ENCODE results near the gene KRTAP22-1. TPM values are rescaled to one million over a fixed set of nuclear protein-coding genes. Genes with fewer than 3 reads are reported as not detected.

Gene KRTAP22-1
- total and polyA plus RNA-seq, 2 donors (not counting 1 experiment from before 2014, with no cell fraction given): not detected

- TF ChIP-seq CTCF (IDR thresholded peaks at IDR 0.05) (no peak), EZH2 (IDR thresholded peaks at IDR 0.05; ENCODE audit: borderline replicate concordance, insufficient read depth, low read depth, low read length, poor library complexity, severe bottlenecking) (no peak)
- CTCF ChIA-PET: no interaction called here
- Histone ChIP-seq H2AFZ (ENCODE audit: insufficient read depth, low read depth, low read length, poor library complexity, severe bottlenecking) (no peak overlapping the region), H3K4me3 (ENCODE audit: control extremely low read depth in 1 of 5, extremely low read depth in 1 of 5, insufficient read depth in 1 of 5, low read depth in 2 of 5, low read length in 4 of 5) (no peak overlapping the region), H4K20me1 (ENCODE audit: control insufficient read depth, insufficient read depth, low read length, poor library complexity, severe bottlenecking) (no peaks in the 10 kb centered on the region), H3K79me2 (ENCODE audit: control insufficient read depth, insufficient read depth, low read length) (no peaks in the 10 kb centered on the region), H3K27ac (ENCODE audit: low read length in 2 of 2) (no peak overlapping the region), H3K4me1 (ENCODE audit: control insufficient read depth in 2 of 2, insufficient read depth in 2 of 2, low read length in 2 of 2) (no peaks in the 10 kb centered on the region), H3K36me3 (replicated peaks in 1 of 2; ENCODE audit: control extremely low read depth in 1 of 2, control insufficient read depth in 1 of 2, extremely low read depth in 1 of 2, insufficient read depth in 2 of 2, low read length in 1 of 2) (no peaks in the 10 kb centered on the region), H3K27me3 (replicated peaks in 1 of 4; ENCODE audit: control extremely low read depth in 1 of 4, control insufficient read depth in 3 of 4, insufficient read depth in 4 of 4, low read length in 3 of 4) (no peaks in the 10 kb centered on the region), H3K4me2 (replicated peaks; ENCODE audit: low read depth, low read length, poor library complexity, severe bottlenecking) (no peak overlapping the region), H3K9me3 (ENCODE audit: control extremely low read depth in 1 of 3, control insufficient read depth in 2 of 3, insufficient read depth in 1 of 3, low read length in 2 of 3) (peaks cover 0 to 11% (median 2%) of the 10 kb centered on the region in 3 donors), H3K9ac (ENCODE audit: low read length) (no peak overlapping the region)
- ATAC-seq (ENCODE audit: low read depth) (no peak), DNase-seq (no peak)
- Mint-ChIP-seq H3K4me3 (no peak overlapping the region), H3K4me1 (no peaks in the 10 kb centered on the region), H3K27me3 (no peaks in the 10 kb centered on the region), H3K27ac (no peak overlapping the region), H3K9me3 (ENCODE audit: insufficient read depth) (no peaks in the 10 kb centered on the region)
- intact Hi-C loops (cut with micrococcal nuclease): no loop called here
- POLR2A ChIA-PET: no interaction called here
Observed at GRCh38 chr21:30620080-30620479, 19.2 kb downstream of the KRTAP22-1 start.

GRCh38 chr21:30620522-30620921 is 19.6 kb downstream of the KRTAP22-1 start, which contains the start of gene KRTAP20-4:
Gene KRTAP20-4 (plus strand): TSS chr21:30620627.
- Mint-ChIP-seq H3K9me3 (ENCODE audit: insufficient read depth) (no peaks in the 10 kb centered on the region), H3K27ac (no peak within 1 kb of the TSS), H3K27me3 (no peaks in the 10 kb centered on the region), H3K4me1 (no peaks in the 10 kb centered on the region), H3K4me3 (no peak within 1 kb of the TSS)
- H3K9ac ChIP-seq (ENCODE audit: low read length): no peak within 1 kb of the TSS
- TF ChIP-seq EZH2 (IDR thresholded peaks at IDR 0.05; ENCODE audit: borderline replicate concordance, insufficient read depth, low read depth, low read length, poor library complexity, severe bottlenecking) (no peak), CTCF (IDR thresholded peaks at IDR 0.05) (no peak)
- H3K4me3 ChIP-seq (ENCODE audit: control extremely low read depth in 1 of 5, extremely low read depth in 1 of 5, insufficient read depth in 1 of 5, low read depth in 2 of 5, low read length in 4 of 5): no peak within 1 kb of the TSS
- ChIA-PET POLR2A (no interaction called here), CTCF (no interaction called here)
- ATAC-seq (ENCODE audit: low read depth): no peak
- H3K79me2 ChIP-seq (ENCODE audit: control insufficient read depth, insufficient read depth, low read length): no peaks in the 10 kb centered on the region
- no peaks in the 10 kb centered on the region for H3K27me3 ChIP-seq (replicated peaks in 1 of 4; ENCODE audit: control extremely low read depth in 1 of 4, control insufficient read depth in 3 of 4, insufficient read depth in 4 of 4, low read length in 3 of 4)
- peaks cover 0 to 15% (median 2%) of the 10 kb centered on the region in 3 donors for H3K9me3 ChIP-seq (ENCODE audit: control extremely low read depth in 1 of 3, control insufficient read depth in 2 of 3, insufficient read depth in 1 of 3, low read length in 2 of 3)
- no peaks in the 10 kb centered on the region for H3K36me3 ChIP-seq (replicated peaks in 1 of 2; ENCODE audit: control extremely low read depth in 1 of 2, control insufficient read depth in 1 of 2, extremely low read depth in 1 of 2, insufficient read depth in 2 of 2, low read length in 1 of 2)
- no peak within 1 kb of the TSS for H2AFZ ChIP-seq (ENCODE audit: insufficient read depth, low read depth, low read length, poor library complexity, severe bottlenecking)
- no peak within 1 kb of the TSS for H3K4me2 ChIP-seq (replicated peaks; ENCODE audit: low read depth, low read length, poor library complexity, severe bottlenecking)
- no peaks in the 10 kb centered on the region for H4K20me1 ChIP-seq (ENCODE audit: control insufficient read depth, insufficient read depth, low read length, poor library complexity, severe bottlenecking)
- WGBS (ENCODE audit: insufficient coverage): no CpG with 5 or more reads among the region's 3 CpGs
- intact Hi-C loops (cut with micrococcal nuclease): no loop called here
- no peaks in the 10 kb centered on the region for H3K4me1 ChIP-seq (ENCODE audit: control insufficient read depth in 2 of 2, insufficient read depth in 2 of 2, low read length in 2 of 2)
- H3K27ac ChIP-seq (ENCODE audit: low read length in 2 of 2): no peak within 1 kb of the TSS
- DNase-seq: no peak
